Thoracic aorta (tissue), 2 donors: ENCODE measurements around the gene KRTAP4-2. TPM values are rescaled to one million over a fixed set of nuclear protein-coding genes. Genes with fewer than 3 reads are reported as not detected.

ENCODE experiments used
- ATAC-seq: fragments of 150-250 bp; one replicate; pipeline ENCODE4 v1.8.0; 2017; ENCODE audit warnings: low read depth; ENCODE audit not compliant: insufficient number of reproducible peaks, low FRiP score
- DNase-seq: peaks from one replicate; pipeline ENCODE4 v3.0.0-alpha.2; 2020; ENCODE audit warnings: low spot score
- H3K27ac ChIP-seq, 2 donors: fragments of 200-600 bp; sonication (generic); 1 replicate in 1 of 2; 2 replicates in 1 of 2; pipeline ENCODE4 v1.5.1; 2016; ENCODE audit warnings: mild to moderate bottlenecking in 2 of 2, moderate library complexity in 2 of 2
- H3K27me3 ChIP-seq: fragments of 200-600 bp; sonication (generic); replicated peaks from 2 replicates; pipeline ENCODE4 v1.6.0; 2016; ENCODE audit warnings: mild to moderate bottlenecking; ENCODE audit not compliant: insufficient read depth
- H3K36me3 ChIP-seq: fragments of 200-600 bp; sonication (generic); one replicate; pipeline ENCODE4 v1.5.1; 2016
- H3K4me1 ChIP-seq, 2 donors: fragments of 200-600 bp; sonication (generic); 1 replicate in 1 of 2; 2 replicates in 1 of 2; pipeline versions ENCODE4 v1.5.1 to v1.6.0; 2016; ENCODE audit warnings: low read depth in 2 of 2, mild to moderate bottlenecking in 1 of 2; ENCODE audit not compliant: control insufficient read depth in 1 of 2
- H3K4me3 ChIP-seq: fragments of 200-600 bp; sonication (generic); 2 replicates; pipeline ENCODE4 v1.5.1; 2016; ENCODE audit warnings: mild to moderate bottlenecking
- H3K9me3 ChIP-seq: fragments of 200-600 bp; sonication (generic); 2 replicates; pipeline ENCODE4 v1.5.1; 2016
- CTCF ChIP-seq: fragments of 200-600 bp; sonication (generic); IDR thresholded peaks from one replicate; pipeline ENCODE4 v1.5.1; 2019; ENCODE audit warnings: antibody characterized with exemption
- total RNA-seq, 2 donors: library from RNA; depleted of rRNA; stranded (reverse); fragments of >200 nt; gene quantifications; one replicate each; pipeline versions ENCODE4 v1.1.0 to v1.2.3, GENCODE V29; 2016

Gene KRTAP4-2
- total RNA-seq, 2 donors from 2014 or later: not detected

- Histone ChIP-seq H3K27ac (no peak overlapping the region), H3K27me3 (no peaks in the 10 kb centered on the region), H3K4me1 (no peaks in the 10 kb centered on the region), H3K36me3 (no peaks in the 10 kb centered on the region), H3K4me3 (no peak overlapping the region), H3K9me3 (no peaks in the 10 kb centered on the region)
- no peak for ATAC-seq
- no peak for DNase-seq
- no peak for TF ChIP-seq CTCF
Observed at GRCh38 chr17:41133880-41134735, 43.9 kb downstream of the KRTAP4-2 start.

- no peaks in the 10 kb centered on the region for H3K27me3 ChIP-seq
- no peaks in the 10 kb centered on the region for H3K9me3 ChIP-seq
- H3K4me3 ChIP-seq: no peak overlapping the region
- TF ChIP-seq CTCF: no peak
- no peaks in the 10 kb centered on the region for H3K4me1 ChIP-seq
- no peaks in the 10 kb centered on the region for H3K36me3 ChIP-seq
- DNase-seq (no peak), ATAC-seq (no peak)
- H3K27ac ChIP-seq: no peak overlapping the region
Observed at GRCh38 chr17:41131979-41132378, 46.0 kb downstream of the KRTAP4-2 start.

Other genes with a start within 250 kb of the KRTAP4-2 start
- under 1 TPM in 1 of 2 donors, not detected in 1; 0.54 TPM for gene KRT23, start 240.6 kb downstream of the KRTAP4-2 start, total RNA-seq
- gene KRT39, start 211.3 kb downstream of the KRTAP4-2 start, total RNA-seq: not detected
- gene KRT40, start 193.9 kb downstream of the KRTAP4-2 start, total RNA-seq: not detected
- gene KRTAP3-3, start 184.1 kb downstream of the KRTAP4-2 start, total RNA-seq: not detected
- not detected for gene KRTAP3-2, start 178.3 kb downstream of the KRTAP4-2 start, total RNA-seq
- not detected for gene KRTAP3-1, start 169.1 kb downstream of the KRTAP4-2 start, total RNA-seq
- gene KRTAP1-5, start 151.0 kb downstream of the KRTAP4-2 start, total RNA-seq: not detected
- not detected for gene KRTAP1-4, start 148.0 kb downstream of the KRTAP4-2 start, total RNA-seq
- not detected for gene KRTAP1-3, start 143.3 kb downstream of the KRTAP4-2 start, total RNA-seq
- not detected for gene KRTAP1-1, start 136.8 kb downstream of the KRTAP4-2 start, total RNA-seq
- not detected for gene KRTAP2-1, start 130.9 kb downstream of the KRTAP4-2 start, total RNA-seq
- not detected for gene KRTAP2-2, start 123.0 kb downstream of the KRTAP4-2 start, total RNA-seq
- not detected for gene KRTAP2-3, start 118.1 kb downstream of the KRTAP4-2 start, total RNA-seq
- gene KRTAP2-4, start 112.3 kb downstream of the KRTAP4-2 start, total RNA-seq: not detected
- gene KRTAP4-7, start 94.1 kb downstream of the KRTAP4-2 start, total RNA-seq: not detected
- gene KRTAP4-8, start 80.1 kb downstream of the KRTAP4-2 start, total RNA-seq: not detected
- gene KRTAP4-16, start 76.0 kb downstream of the KRTAP4-2 start, total RNA-seq: not detected
- not detected for gene KRTAP4-9, start 72.8 kb downstream of the KRTAP4-2 start, total RNA-seq
- gene KRTAP4-11, start 59.8 kb downstream of the KRTAP4-2 start, total RNA-seq: not detected
- gene KRTAP4-12, start 54.0 kb downstream of the KRTAP4-2 start, total RNA-seq: not detected
- gene KRTAP4-6, start 37.7 kb downstream of the KRTAP4-2 start, total RNA-seq: not detected
- not detected for gene KRTAP4-5, start 28.4 kb downstream of the KRTAP4-2 start, total RNA-seq
- not detected for gene KRTAP4-4, start 17.5 kb downstream of the KRTAP4-2 start, total RNA-seq
- not detected for gene KRTAP4-3, start 10.0 kb downstream of the KRTAP4-2 start, total RNA-seq
- not detected for gene KRTAP4-1, start 6.7 kb upstream of the KRTAP4-2 start, total RNA-seq
- gene KRTAP9-1, start 11.7 kb upstream of the KRTAP4-2 start, total RNA-seq: not detected
- gene KRTAP9-2, start 48.4 kb upstream of the KRTAP4-2 start, total RNA-seq: not detected
- not detected for gene KRTAP9-3, start 54.2 kb upstream of the KRTAP4-2 start, total RNA-seq
- gene KRTAP9-8, start 59.8 kb upstream of the KRTAP4-2 start, total RNA-seq: not detected
- not detected for gene KRTAP9-4, start 71.5 kb upstream of the KRTAP4-2 start, total RNA-seq
- gene KRTAP9-9, start 77.2 kb upstream of the KRTAP4-2 start, total RNA-seq: not detected
- not detected for gene KRTAP9-6, start 87.2 kb upstream of the KRTAP4-2 start, total RNA-seq
- gene KRTAP9-7, start 97.5 kb upstream of the KRTAP4-2 start, total RNA-seq: not detected
- gene KRTAP29-1, start 124.6 kb upstream of the KRTAP4-2 start, total RNA-seq: not detected
- gene KRTAP16-1, start 131.1 kb upstream of the KRTAP4-2 start, total RNA-seq: not detected
- not detected for gene KRTAP17-1, start 137.5 kb upstream of the KRTAP4-2 start, total RNA-seq
- gene KRT33A, start 172.6 kb upstream of the KRTAP4-2 start, total RNA-seq: not detected
- gene KRT33B, start 191.6 kb upstream of the KRTAP4-2 start, total RNA-seq: not detected
- gene KRT34, start 204.1 kb upstream of the KRTAP4-2 start, total RNA-seq: not detected
- not detected for gene KRT31, start 219.4 kb upstream of the KRTAP4-2 start, total RNA-seq
- not detected for gene KRT37, start 246.4 kb upstream of the KRTAP4-2 start, total RNA-seq